HPDE6-E6E7 (cell line): ENCODE measurements around the gene NR2C2.
"Not testable (repeated sequence)": the region's sequence is repeated elsewhere in the genome, so short reads cannot be mapped to it uniquely, and the experiment has no call there.

ENCODE experiments used
- DNase-seq: peaks from one replicate; pipeline ENCODE4 v3.0.0; 2011; ENCODE audit warnings: missing footprints; ENCODE audit errors: extremely low spot score

Gene NR2C2

GRCh38 chr3:14957925-14958324 is 10.5 kb downstream of the NR2C2 start:
- no peak for DNase-seq

GRCh38 chr3:14959359-14959943 is 12.1 kb downstream of the NR2C2 start:
- DNase-seq = no peak

- no peak for DNase-seq
Observed at GRCh38 chr3:14962762-14963161, 15.4 kb downstream of the NR2C2 start.

GRCh38 chr3:14967285-14967684 is 19.9 kb downstream of the NR2C2 start:
- no peak for DNase-seq

- no peak for DNase-seq
Observed at GRCh38 chr3:14969671-14970070, 22.3 kb downstream of the NR2C2 start.

- DNase-seq = no peak
Observed at GRCh38 chr3:14976317-14976716, 28.9 kb downstream of the NR2C2 start.

- no peak for DNase-seq
Observed at GRCh38 chr3:14980689-14981088, 33.3 kb downstream of the NR2C2 start.

GRCh38 chr3:14984581-14985113 is 37.3 kb downstream of the NR2C2 start:
- no peak for DNase-seq

GRCh38 chr3:14988988-14989394 is 41.6 kb downstream of the NR2C2 start:
- DNase-seq = no peak

GRCh38 chr3:14989943-14990779 is 42.8 kb downstream of the NR2C2 start:
- DNase-seq = no peak

- no peak for DNase-seq
Observed at GRCh38 chr3:14990780-14991148, 43.4 kb downstream of the NR2C2 start.

- no peak for DNase-seq
Observed at GRCh38 chr3:14991151-14991742, 43.9 kb downstream of the NR2C2 start.

GRCh38 chr3:14991818-14992612 is 44.6 kb downstream of the NR2C2 start:
- DNase-seq = no peak

- no peak for DNase-seq
Observed at GRCh38 chr3:14997941-14998340, 50.6 kb downstream of the NR2C2 start.

- not testable (repeated sequence) for DNase-seq
Observed at GRCh38 chr3:14999182-14999581, 51.8 kb downstream of the NR2C2 start.

- DNase-seq = no peak
Observed at GRCh38 chr3:15007681-15008141, 60.3 kb downstream of the NR2C2 start.

- DNase-seq = no peak
Observed at GRCh38 chr3:15009167-15009566, 61.8 kb downstream of the NR2C2 start.

- peak; percentile 28 for DNase-seq
Observed at GRCh38 chr3:15010664-15011063, 63.3 kb downstream of the NR2C2 start.

GRCh38 chr3:15011174-15011573 is 63.8 kb downstream of the NR2C2 start:
- no peak for DNase-seq

- DNase-seq = no peak
Observed at GRCh38 chr3:15014606-15015328, 67.4 kb downstream of the NR2C2 start.

- no peak for DNase-seq
Observed at GRCh38 chr3:15015456-15015855, 68.1 kb downstream of the NR2C2 start.
